ENCODE measurements around the gene FEN1. TPM values are rescaled to one million over a fixed set of nuclear protein-coding genes. Genes with fewer than 3 reads are reported as not detected.

FEN1 gene
- total RNA-seq, 2 donors from 2014 or later: 2.6 to 3.4 TPM

DNA sequence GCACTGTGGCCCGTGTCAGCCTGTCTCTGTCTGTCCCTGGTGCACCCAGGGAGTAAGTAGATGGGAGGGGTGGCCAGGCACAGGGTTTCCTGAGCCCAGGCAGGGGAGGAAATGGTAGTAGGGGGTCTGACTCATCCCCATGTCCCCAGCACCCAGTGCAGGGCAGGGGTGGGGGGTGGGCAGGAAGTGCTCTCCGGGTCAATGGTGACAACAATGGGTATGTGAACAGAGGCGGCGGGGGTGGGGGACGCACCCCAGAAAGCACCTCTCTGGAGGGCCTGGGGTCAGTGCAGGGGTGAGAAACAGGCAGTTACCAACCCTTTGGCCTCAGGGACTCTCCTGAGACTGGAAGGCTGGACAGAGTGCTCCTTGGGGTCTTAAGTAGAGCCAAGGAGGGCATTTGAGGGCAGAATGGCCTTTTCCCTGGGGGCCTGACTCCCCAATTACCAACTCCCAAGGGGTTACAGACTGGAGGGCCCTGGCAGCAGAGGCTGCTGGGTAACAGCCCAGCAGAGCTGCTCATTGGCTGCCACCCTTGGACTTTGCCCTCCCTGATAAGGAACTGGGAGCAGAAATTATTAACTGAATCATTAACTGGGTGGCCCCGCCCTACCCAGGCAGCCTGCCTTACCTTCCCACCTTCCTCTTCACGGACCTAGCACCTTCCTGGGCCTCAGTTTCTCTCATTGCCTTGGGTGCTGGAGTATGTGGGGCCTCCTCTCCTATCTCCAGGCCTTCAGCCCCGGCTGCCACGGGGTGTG lies 36.1 kb upstream of the FEN1 start:
- intact Hi-C loops (cut with DNase I): no loop called here
- H3K36me3 ChIP-seq (replicated peaks in 1 of 2; ENCODE audit: insufficient read depth in 1 of 2, low read depth in 2 of 2): no peaks in the 10 kb centered on the region
- peak in 2 of 3 donors; percentile 27 to 62 for TF ChIP-seq POLR2A (IDR thresholded peaks at IDR 0.05)
- TF ChIP-seq, protein P1, sequence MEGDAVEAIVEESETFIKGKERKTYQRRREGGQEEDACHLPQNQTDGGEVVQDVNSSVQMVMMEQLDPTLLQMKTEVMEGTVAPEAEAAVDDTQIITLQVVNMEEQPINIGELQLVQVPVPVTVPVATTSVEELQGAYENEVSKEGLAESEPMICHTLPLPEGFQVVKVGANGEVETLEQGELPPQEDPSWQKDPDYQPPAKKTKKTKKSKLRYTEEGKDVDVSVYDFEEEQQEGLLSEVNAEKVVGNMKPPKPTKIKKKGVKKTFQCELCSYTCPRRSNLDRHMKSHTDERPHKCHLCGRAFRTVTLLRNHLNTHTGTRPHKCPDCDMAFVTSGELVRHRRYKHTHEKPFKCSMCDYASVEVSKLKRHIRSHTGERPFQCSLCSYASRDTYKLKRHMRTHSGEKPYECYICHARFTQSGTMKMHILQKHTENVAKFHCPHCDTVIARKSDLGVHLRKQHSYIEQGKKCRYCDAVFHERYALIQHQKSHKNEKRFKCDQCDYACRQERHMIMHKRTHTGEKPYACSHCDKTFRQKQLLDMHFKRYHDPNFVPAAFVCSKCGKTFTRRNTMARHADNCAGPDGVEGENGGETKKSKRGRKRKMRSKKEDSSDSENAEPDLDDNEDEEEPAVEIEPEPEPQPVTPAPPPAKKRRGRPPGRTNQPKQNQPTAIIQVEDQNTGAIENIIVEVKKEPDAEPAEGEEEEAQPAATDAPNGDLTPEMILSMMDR (IDR thresholded peaks at IDR 0.05): peak in 1 of 7 experiments; percentile 5
- H3K9me3 ChIP-seq: no peaks in the 10 kb centered on the region
- peak overlapping the region; percentile 85 to 97 (median 96) for H3K27ac ChIP-seq
- peaks cover 68% of the 10 kb centered on the region for H3K4me1 ChIP-seq
- WGBS, 2 donors: 3 to 12% methylated on average over 3 to 9 of the region's 9 CpGs
- ATAC-seq: peak; percentile 87
- H3K27me3 ChIP-seq: no peaks in the 10 kb centered on the region
- peak; percentile 88 to 95 (median 94) for DNase-seq
- no peak overlapping the region for H3K4me3 ChIP-seq

DNA sequence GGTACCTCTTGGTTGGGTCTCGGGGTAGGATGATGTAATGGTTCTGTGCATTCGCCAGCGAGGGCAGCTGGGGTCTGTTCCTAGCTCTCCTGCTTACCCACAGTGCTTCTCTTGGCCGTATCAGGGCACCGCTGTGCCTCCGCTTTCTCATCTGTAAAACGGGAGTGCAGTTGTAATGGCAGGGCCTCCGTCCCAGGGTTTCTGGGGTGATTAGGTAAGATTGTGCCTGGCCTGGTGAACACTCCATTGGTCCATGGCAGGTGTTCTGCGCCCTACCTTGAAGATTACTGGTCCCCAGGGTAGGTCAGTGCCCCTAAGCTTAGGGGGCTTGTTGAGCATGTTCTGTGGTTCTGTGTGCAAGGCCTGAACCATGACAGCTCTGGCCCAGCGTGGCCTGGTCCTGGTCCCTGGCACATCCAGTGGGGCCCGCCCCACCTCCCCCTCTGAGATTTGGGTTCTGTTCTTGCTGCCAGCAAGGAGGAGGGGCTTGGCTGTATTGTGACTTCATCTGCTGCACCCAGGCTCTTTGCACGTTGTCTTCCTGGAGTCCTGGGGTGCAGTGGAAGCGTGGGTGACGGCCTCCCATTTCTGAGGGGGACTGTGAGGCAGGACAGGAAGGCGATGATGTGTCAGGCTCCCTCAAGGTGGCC lies 35.4 kb upstream of the FEN1 start:
- Histone ChIP-seq H3K4me1 (peaks cover 62% of the 10 kb centered on the region), H3K27me3 (no peaks in the 10 kb centered on the region), H3K36me3 (replicated peaks in 1 of 2; ENCODE audit: insufficient read depth in 1 of 2, low read depth in 2 of 2) (no peaks in the 10 kb centered on the region), H3K9me3 (no peaks in the 10 kb centered on the region), H3K4me3 (no peak overlapping the region), H3K27ac (peak overlapping the region; percentile 85 to 97 (median 96))
- intact Hi-C loops (cut with DNase I): no loop called here
- DNase-seq (peak; percentile 47 to 65 (median 61)), ATAC-seq (peak; percentile 33)
- peak in 1 of 3 donors; percentile 4 for TF ChIP-seq POLR2A (IDR thresholded peaks at IDR 0.05)
- TF ChIP-seq, protein P1 (IDR thresholded peaks at IDR 0.05): no peak
- WGBS, 2 donors: 26 to 38% methylated on average over 4 to 15 of the region's 15 CpGs

DNA sequence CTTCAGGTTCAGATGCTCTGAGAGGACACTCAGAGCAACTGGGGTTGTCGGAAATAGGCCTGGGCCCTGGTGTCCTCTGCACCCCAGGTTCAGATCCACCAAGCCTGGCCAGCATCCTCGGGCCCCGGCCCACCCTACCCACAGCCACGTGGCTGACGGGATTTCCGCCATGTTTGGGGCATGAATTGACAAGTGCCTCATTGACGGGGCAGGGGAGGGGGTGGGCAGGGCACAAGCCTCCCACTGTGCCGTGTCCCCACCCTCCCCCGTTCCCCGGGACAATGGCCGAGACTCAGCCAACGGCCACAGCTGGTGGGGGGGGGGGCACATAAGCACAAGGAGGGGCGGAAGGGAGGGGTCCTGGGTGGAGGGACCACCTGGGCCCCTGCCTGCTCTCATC lies 31.8 kb upstream of the FEN1 start:
- Histone ChIP-seq H3K4me3 (no peak overlapping the region), H3K27ac (no peak overlapping the region), H3K9me3 (no peaks in the 10 kb centered on the region), H3K27me3 (no peaks in the 10 kb centered on the region), H3K36me3 (replicated peaks in 1 of 2; ENCODE audit: insufficient read depth in 1 of 2, low read depth in 2 of 2) (no peaks in the 10 kb centered on the region), H3K4me1 (peaks cover 46% of the 10 kb centered on the region)
- DNase-seq (no peak), ATAC-seq (no peak)
- 60 to 83% methylated on average over 3 to 11 of the region's 13 CpGs for WGBS, 2 donors
- TF ChIP-seq, protein P1 (IDR thresholded peaks at IDR 0.05): no peak
- no peak for TF ChIP-seq POLR2A (IDR thresholded peaks at IDR 0.05)
- intact Hi-C loops (cut with DNase I): no loop called here

DNA sequence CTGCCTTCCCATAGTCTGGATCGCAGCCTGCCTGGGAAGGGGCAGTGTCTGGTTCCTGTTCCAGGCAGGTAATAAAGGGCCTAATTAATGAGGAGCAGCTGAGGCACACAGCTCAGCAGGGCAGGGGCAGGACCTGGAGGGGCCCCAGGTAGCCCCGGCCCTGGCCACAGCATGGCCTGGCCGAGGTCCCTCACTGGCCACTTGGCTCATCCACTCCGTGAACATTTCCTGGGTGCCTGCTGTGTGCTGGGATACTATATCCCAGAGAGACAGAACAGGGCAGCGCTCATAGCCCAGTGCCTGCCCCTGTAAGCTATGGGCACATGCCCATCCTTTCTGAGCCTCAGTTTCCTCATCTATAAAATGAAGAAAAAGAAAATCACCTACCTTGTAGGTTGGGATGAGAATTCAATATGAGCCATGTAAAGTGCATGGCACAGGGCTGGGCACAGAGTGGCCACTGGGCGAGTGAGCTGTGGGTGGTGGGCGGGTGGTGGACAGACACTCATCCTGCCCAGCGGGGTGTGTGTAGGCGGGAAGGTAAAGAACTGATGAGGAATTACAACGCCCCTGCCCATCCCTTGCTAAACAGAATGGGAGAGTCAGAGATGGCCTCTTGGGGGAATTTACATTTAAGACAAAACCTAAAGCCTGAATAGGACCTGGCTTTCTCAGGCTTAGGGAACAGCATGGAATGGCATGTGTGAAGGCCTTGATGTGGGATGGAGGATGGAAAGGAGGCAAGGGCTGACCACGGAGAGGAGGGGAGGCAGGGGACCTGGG lies 31.1 kb upstream of the FEN1 start:
- Histone ChIP-seq H3K4me3 (no peak overlapping the region), H3K27ac (no peak overlapping the region), H3K27me3 (no peaks in the 10 kb centered on the region), H3K36me3 (replicated peaks in 1 of 2; ENCODE audit: insufficient read depth in 1 of 2, low read depth in 2 of 2) (no peaks in the 10 kb centered on the region), H3K9me3 (no peaks in the 10 kb centered on the region), H3K4me1 (peaks cover 39% of the 10 kb centered on the region)
- ATAC-seq (no peak), DNase-seq (no peak)
- 73 to 85% methylated on average over 9 to 11 of the region's 11 CpGs for whole genome bisulfite sequencing, 2 donors
- intact Hi-C loops (cut with DNase I): no loop called here
- TF ChIP-seq, protein P1 (IDR thresholded peaks at IDR 0.05): no peak
- TF ChIP-seq POLR2A (IDR thresholded peaks at IDR 0.05): no peak

Measured in body of pancreas (tissue), 4 donors.